GM12891 (cell line): ENCODE measurements around the gene LOXL4. TPM values are rescaled to one million over a fixed set of nuclear protein-coding genes. Genes with fewer than 3 reads are reported as not detected.

Experiments used
- DNase-seq: peaks from one replicate; pipeline ENCODE4 v3.0.0; 2011; ENCODE audit warnings: low spot score; ENCODE audit not compliant: insufficient read length
- FAIRE-seq: peaks from 2 replicates; lab custom pipeline; 2011; peaks lifted over from hg19 to GRCh38; lab: Jason Lieb, UNC
- PAX5 ChIP-seq: IDR thresholded peaks from 2 replicates; pipeline ENCODE4 v1.6.1; 2011; ENCODE audit warnings: low read length, moderate library complexity, mild to moderate bottlenecking; ENCODE audit not compliant: insufficient read depth, severe bottlenecking
- POLR2A ChIP-seq: IDR thresholded peaks from 2 replicates; pipeline ENCODE4 v1.6.1; 2011; ENCODE audit warnings: low read depth, low read length, control low read depth
- POLR2AphosphoS5 ChIP-seq: IDR thresholded peaks from 2 replicates; pipeline ENCODE4 v1.6.1; 2011; ENCODE audit warnings: low read depth, low read length, control low read depth
- POU2F2 ChIP-seq: IDR thresholded peaks from 2 replicates; pipeline ENCODE4 v1.6.1; 2011; ENCODE audit warnings: low read depth, mild to moderate bottlenecking, control low read depth, low read length, moderate library complexity
- SPI1 ChIP-seq: IDR thresholded peaks from 2 replicates; pipeline ENCODE4 v1.6.1; 2011; ENCODE audit warnings: low read depth, low read length, control low read depth
- TAF1 ChIP-seq: IDR thresholded peaks from 2 replicates; pipeline ENCODE4 v1.6.1; 2011; ENCODE audit warnings: low read depth, low read length, control low read depth
- polyA plus RNA-seq: library from polyadenylated mRNA; unstranded; fragments of >200 nt; gene quantifications from one replicate; pipeline ENCODE4 v1.2.1, GENCODE V29; 2012; ENCODE audit warnings: low read depth, missing spikeins, inconsistent platforms; ENCODE audit not compliant: missing spikeins

The LOXL4 gene
- polyA plus RNA-seq, result 0.15 TPM

- DNase-seq (peak; percentile 53), FAIRE-seq (no peak)
- TF ChIP-seq POLR2AphosphoS5 (no peak), TAF1 (no peak), POU2F2 (no peak), SPI1 (no peak), PAX5 (no peak), POLR2A (no peak)
Observed at GRCh38 chr10:98267894-98268693, at the start of gene LOXL4. LOXL4 (minus strand) TSS chr10:98268194; CDS start chr10:98263019, 5,175 bp downstream.

GRCh38 chr10:98316661-98317060 is 48.7 kb upstream of the LOXL4 start:
- TF ChIP-seq PAX5 (no peak), TAF1 (no peak), POU2F2 (no peak), SPI1 (no peak), POLR2AphosphoS5 (no peak), POLR2A (no peak)
- no peak for FAIRE-seq
- no peak for DNase-seq

- TF ChIP-seq POLR2AphosphoS5 (no peak), PAX5 (no peak), SPI1 (no peak), POLR2A (no peak), TAF1 (no peak), POU2F2 (no peak)
- DNase-seq, result no peak
- FAIRE-seq, result no peak
Observed at GRCh38 chr10:98316170-98316569, 48.2 kb upstream of the LOXL4 start.

GRCh38 chr10:98314532-98315284 is 46.7 kb upstream of the LOXL4 start:
- no peak for TF ChIP-seq PAX5
- FAIRE-seq, result no peak

GRCh38 chr10:98313598-98313997 is 45.6 kb upstream of the LOXL4 start:
- no peak for DNase-seq
- no peak for TF ChIP-seq SPI1
- no peak for TF ChIP-seq PAX5
- TF ChIP-seq POLR2AphosphoS5, result no peak
- FAIRE-seq, result no peak

More at GRCh38 chr10:98314532-98315284, 46.7 kb upstream of the LOXL4 start:
- no peak for DNase-seq

- TF ChIP-seq POLR2A, result no peak
- DNase-seq, result no peak
- FAIRE-seq, result no peak
Observed at GRCh38 chr10:98312822-98313221, 44.8 kb upstream of the LOXL4 start.

GRCh38 chr10:98312349-98312748 is 44.4 kb upstream of the LOXL4 start:
- no peak for TF ChIP-seq TAF1
- no peak for TF ChIP-seq POLR2AphosphoS5
- TF ChIP-seq PAX5, result no peak
- TF ChIP-seq POLR2A, result no peak
- no peak for TF ChIP-seq POU2F2
- no peak for TF ChIP-seq SPI1
- DNase-seq, result no peak

GRCh38 chr10:98310701-98311100 is 42.7 kb upstream of the LOXL4 start:
- DNase-seq, result no peak
- TF ChIP-seq SPI1 (no peak), POLR2AphosphoS5 (no peak), POU2F2 (no peak), TAF1 (no peak), PAX5 (no peak), POLR2A (no peak)
- FAIRE-seq, result no peak

More at GRCh38 chr10:98312349-98312748, 44.4 kb upstream of the LOXL4 start:
- no peak for FAIRE-seq

GRCh38 chr10:98309366-98310355 is 41.7 kb upstream of the LOXL4 start:
- TF ChIP-seq POLR2A (no peak), PAX5 (no peak), TAF1 (no peak), SPI1 (no peak), POLR2AphosphoS5 (no peak), POU2F2 (no peak)
- no peak for DNase-seq
- FAIRE-seq, result peak; percentile 9

- no peak for DNase-seq
- FAIRE-seq, result no peak
- TF ChIP-seq POLR2AphosphoS5 (no peak), POLR2A (no peak), POU2F2 (no peak), TAF1 (no peak), SPI1 (no peak), PAX5 (no peak)
Observed at GRCh38 chr10:98308669-98309365, 40.8 kb upstream of the LOXL4 start.
